Hematopoietic multipotent progenitor cell treated with erythropoietin and hydrocortisone succinate and interleukin-3 and kit ligand, for 8 days (in vitro differentiated cells): Measurements from ENCODE around the gene PTPN22.

Experiments used
- DNase-seq: peaks from one replicate; pipeline ENCODE4 v3.0.0-alpha.2; 2015

The PTPN22 gene

DNA sequence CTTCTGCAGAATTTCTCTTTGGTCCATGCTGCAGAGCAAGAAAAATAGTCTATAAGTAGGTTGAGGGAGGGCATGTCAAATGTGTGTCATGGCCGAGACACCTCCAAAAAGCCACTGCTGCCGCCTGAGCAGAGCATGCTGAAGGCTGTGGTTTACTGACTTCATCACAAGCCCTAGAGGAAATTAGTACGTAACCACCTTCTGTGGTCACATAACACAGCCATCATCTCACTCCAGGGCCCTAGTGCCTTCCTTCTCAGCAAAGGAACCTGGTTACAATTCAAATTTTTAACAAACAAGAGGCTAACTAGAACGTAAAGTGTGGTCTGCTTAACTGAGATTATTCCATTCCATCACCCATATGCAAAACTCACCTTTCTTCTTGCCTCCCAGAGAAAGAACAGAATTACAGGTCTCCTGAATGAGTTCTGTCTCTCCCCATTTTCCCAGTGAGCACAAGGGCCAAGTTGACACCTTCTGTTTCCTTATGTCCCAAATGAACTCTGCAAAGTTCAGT is at the start of gene PTPN22:
PTPN22 (minus strand) TSS at position 116 of the 517 bp plus-strand sequence.
- DNase-seq, result peak; percentile 78

DNA sequence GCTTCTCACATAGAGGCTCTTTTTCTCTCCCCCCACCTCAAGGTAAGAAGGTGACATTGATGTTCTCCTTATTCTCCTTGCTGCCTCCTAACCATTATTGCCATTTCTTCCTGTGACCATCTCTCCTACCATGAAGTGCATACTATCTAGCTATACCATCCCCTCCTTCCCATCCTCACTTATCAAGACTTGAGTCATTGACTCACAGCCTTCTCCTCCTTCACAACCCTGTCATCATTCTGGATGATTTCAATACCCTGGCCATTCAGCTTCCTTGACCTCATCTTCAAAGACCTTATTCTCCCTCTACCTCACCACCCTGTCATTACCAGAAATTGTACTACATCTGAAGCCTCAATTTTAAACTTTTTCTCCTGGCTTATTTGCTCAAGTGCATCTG is 46.7 kb upstream of the PTPN22 start:
- no peak for DNase-seq

GRCh38 chr1:113917400-113918082 is 46.0 kb upstream of the PTPN22 start:
- no peak for DNase-seq

DNA sequence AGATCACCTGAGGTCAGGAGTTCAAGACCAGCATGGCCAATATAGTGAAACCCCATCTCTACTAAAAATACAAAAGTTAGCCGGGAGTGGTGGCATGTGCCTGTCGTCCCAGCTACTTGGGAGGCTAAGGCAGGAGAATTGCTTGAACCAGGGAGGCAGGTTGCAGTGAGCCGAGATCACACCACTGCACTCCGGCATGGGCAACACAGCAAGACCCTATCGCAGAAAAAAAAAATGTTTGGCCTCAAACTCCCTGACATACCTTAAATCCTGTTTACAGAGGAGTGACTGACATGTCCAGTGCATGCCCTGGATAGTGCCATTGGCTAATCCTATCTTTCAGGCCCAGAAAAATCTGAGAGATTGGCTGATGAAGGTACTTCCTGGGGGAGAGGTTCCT is 45.5 kb upstream of the PTPN22 start:
- no peak for DNase-seq

- DNase-seq, result peak; percentile 100
These were observed 42.6 kb upstream of the PTPN22 start for GRCh38 chr1:113913887-113914664.

DNA sequence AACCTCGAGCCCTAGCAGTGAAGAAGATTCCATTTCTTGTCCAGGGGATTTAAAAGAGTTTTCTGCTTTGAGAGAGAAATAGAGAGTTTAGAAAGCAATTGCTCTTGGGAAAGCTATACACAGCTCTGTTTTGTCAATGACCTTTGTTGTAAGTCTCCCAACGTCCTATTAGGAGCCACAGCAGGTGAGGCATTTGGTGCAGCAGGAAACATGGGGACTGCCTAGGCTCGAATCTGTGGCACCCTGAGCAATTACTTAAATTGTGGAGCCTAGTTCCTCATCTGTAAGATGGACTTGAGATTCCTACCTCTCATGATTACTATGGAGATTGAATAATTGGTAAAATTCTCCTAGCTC is 41.8 kb upstream of the PTPN22 start:
- DNase-seq, result no peak

DNA sequence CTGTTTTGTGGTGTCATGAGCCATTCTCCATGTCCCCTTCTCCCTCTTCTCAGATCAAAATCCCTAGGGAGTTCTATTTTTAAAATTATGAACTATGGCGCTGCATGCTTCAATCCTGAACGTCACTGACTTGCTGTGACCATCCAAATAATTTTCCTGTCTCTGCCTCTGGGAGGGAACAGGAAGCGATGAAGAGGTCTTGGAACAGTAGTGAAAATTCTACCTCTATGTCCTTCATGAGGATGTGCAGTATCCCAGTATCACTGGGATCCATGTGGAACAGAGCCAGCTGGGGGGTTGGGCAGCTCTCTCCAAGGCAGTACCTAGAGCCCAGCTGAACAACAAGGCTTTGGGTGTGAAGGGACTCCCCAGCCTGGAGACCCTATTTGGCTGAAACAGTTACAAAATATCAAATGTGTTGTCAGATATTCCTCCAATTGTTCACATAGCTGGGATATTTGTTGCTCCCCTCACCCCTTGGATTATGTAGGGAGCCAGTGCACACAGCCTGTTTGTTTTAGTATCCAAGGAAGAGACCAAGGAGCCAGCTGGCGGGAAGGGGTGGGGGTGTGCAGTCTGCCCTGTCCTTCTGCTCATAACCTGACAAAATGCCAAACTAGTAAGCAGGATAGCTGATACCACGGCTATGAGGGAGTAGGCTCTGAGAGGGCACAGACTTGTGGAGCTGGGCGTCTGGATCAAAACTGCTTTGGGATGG is 41.2 kb upstream of the PTPN22 start:
- peak; percentile 86 for DNase-seq

DNA sequence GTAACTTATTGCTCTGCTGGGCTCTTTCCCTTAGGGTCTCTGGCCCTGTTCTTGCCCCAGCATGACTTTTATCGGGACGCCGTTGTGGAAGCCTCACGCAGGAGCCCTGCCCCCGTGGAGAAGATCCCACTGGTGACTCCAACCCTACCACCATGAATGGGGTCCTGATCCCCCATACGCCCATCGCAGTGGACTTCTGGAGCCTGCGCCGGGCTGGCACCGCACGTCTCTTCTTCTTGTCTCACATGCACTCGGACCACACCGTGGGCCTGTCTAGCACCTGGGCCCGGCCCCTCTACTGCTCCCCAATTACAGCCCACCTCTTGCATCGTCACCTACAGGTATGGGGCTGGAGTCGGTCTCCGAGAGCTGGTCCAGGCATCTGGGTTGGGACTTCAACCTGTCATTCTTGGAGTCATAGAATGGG is 33.9 kb upstream of the PTPN22 start:
- no peak for DNase-seq

DNA sequence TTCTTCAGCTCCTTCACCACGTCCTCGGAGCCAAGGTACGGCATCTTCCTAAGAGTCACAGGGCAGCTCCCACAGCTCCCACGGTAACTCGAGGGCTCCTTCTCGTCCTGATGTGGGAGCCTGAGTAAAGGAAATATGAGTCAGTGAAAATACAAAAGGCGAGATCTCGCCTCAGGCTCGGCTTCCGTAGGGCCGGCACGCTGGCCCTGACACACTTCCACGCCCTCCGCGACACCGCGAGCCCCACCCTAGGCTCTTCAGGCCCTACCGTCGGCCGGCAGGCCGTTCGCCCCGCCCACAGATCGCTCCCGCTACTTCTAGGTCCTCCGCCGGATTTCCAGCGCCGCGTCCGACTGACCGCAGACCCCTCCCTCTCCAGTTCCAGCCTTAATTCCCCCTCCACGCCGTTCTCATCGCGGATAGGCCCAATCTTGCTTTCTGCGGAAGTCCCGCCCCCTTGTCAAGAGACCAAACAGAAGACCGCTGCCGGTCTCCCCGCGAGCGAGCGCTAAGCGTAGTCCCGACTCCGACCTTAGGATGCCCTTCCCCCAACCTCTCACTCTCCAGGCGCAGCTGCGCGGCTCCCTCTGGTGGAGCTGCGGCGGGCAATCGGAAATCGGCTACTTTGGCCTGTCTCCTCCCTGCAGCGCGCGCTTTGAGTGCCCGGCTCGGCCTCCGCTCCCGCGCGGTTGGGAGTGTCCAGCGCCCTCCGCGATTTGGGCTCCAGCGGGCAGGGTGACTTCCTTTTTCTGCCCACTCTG is 33.3 kb upstream of the PTPN22 start, which contains the start of the genes AP4B1 and DCLRE1B:
AP4B1 (minus strand) TSS at position 126 of the 761 bp plus-strand sequence; CDS start at position 44, 82 bp downstream.
DCLRE1B (plus strand) TSS at position 653 of the 761 bp plus-strand sequence. CDS start 261 bp downstream, outside the sequence.
- peak; percentile 99 for DNase-seq

DNA sequence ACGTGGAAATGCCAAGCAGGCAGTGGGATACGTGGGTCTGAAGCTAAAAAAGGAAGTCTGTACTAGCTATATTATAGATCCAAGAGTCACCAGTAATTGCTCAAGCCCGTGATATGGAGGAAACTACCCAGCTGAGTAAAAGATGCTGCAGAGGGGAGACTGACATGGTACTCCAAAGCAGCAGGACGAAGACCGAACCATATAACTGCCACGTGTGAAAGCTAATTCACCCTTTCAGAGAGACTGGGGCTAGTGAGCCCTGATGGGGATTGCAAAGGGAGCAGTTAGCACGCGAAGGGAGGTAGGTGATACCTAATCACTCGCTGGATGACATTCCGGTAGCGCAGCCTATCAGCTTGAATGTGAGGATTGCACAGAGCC is 32.8 kb upstream of the PTPN22 start:
- no peak for DNase-seq

- peak; percentile 23 for DNase-seq
These were observed 32.2 kb upstream of the PTPN22 start for GRCh38 chr1:113903501-113904292.

DNA sequence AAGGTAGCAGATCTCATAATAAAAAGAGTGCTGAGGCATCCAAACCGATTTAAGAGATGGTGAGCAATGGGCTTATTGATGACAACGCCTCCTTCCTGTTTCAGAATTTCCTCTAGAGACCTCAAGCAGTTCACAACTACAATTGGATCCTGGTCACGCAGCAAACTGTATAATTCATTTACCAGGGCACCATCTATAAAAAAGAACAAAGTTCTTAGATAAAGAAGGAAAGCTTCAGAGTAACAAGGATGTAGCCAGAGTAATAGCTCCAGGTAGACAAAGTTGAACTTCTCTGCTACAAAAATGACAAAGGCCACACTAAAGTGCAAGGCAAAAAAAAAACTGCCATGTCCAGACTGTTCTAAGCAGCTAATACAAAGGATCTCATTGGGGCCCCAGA is 29.7 kb upstream of the PTPN22 start:
- no peak for DNase-seq

- DNase-seq, result no peak
These were observed 27.6 kb upstream of the PTPN22 start for GRCh38 chr1:113899111-113899510.

DNA sequence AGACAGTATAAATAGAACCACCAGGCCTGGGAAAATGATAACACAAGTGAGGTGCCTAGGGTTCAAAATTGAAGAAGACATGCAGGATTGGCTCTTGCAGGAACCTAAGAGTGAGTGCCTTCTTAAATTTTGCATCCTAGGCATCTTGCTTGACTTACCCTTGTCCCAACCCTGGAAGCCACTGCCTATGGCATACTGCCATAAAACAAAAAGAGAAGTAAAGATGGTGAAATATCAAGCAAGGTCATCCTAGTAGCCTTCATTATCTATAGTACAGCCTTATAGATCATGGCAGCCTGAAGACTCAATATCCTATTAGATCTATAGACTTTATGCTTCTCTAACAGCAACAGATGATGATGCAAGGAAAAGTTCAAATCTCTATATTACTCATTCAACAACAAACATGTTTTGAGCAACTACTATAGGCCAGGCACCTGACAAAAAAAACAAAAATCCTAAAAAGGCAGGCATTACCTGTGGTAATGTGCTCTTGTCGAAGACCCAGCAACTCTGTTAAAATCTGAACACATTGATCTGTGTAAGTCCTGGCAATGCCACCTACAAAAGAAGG is 26.8 kb upstream of the PTPN22 start:
- no peak for DNase-seq

DNA sequence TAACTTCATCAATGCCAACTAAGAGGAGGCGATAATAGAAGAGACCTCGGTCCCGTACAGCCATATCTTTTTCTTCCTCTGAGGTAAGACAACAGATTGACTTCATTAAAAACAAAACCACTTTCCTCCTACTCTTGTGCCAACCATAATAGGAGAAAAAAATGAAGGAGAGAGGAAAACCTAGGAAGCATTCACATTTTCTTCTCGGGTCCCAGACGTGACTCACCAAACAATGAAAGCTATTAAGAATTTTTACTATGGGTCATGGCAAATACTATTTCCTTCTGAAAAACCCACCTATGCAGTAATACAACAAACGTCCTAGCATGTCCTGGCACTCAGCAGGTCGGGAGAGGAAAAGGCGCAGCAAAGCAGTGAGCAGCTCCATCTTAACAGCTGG is 24.4 kb upstream of the PTPN22 start:
- DNase-seq, result no peak

GRCh38 chr1:113895098-113895497 is 23.6 kb upstream of the PTPN22 start:
- no peak for DNase-seq

DNA sequence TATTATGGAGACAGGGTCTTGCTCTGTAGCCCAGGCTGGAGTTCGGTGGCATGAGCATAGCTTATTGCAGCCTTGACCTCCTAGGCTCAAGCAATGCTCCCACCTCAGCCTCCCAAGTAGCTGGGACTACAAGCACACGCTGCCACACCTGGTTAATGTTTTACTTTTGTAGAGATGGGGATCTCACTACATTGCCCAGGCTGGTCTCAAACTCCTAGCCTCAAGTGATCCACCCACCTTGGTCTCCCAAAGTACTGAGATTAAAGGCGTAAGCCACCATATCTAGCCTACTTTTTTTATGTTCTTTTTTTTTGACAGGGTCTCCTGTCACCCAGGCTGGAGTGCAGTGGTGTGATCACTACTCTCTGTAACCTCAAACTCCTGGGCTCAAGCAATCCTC is 21.8 kb upstream of the PTPN22 start:
- no peak for DNase-seq

GRCh38 chr1:113891631-113892220 is 20.2 kb upstream of the PTPN22 start:
- DNase-seq, result no peak

DNA sequence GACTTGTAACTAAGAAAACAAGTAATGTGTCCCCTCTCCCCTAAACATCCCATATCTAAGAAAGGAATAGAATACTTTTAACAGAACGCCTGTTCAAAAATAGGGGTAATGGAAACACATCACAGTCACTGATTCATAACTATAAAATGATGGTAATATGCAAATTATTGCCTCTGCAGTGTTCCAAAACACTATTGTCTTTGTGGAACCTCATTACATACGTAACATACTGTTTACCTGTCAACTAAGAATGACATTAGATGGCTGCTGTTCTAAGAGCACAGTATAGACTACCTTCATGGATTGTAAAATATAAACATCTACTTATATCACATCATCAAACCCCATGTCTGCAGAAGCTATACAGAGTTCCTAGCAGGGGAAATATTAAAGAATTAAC is 19.3 kb upstream of the PTPN22 start:
- no peak for DNase-seq

- peak; percentile 66 for DNase-seq
These were observed 16.1 kb upstream of the PTPN22 start, which contains the start of gene BCL2L15 for GRCh38 chr1:113887402-113888175. Gene BCL2L15, minus strand, starts transcription at chr1:113887581. Its CDS starts 206 bp downstream, at chr1:113887375.
